Muscle of back (tissue), 11 donors: ENCODE data around the gene APOA5. TPM values are rescaled to one million over a fixed set of nuclear protein-coding genes. Genes with fewer than 3 reads are reported as not detected.

Experiments
- DNase-seq, 3 donors: peaks; one replicate each; pipeline versions ENCODE4 v3.0.0 to v3.0.0-alpha.2; 2013
- polyA plus RNA-seq, 10 donors: library from polyadenylated mRNA; unstranded; fragments of 120-200 nt; gene quantifications; one replicate each; pipeline ENCODE4 v1.2.1, GENCODE V29; 2013; ENCODE audit not compliant: insufficient read length in 10 of 10

Gene APOA5
- polyA plus RNA-seq, 10 donors = not detected

- no peak for DNase-seq
Observed at GRCh38 chr11:116800610-116801009, 8.9 kb upstream of the APOA5 start.

- no peak for DNase-seq
Observed at GRCh38 chr11:116798368-116798767, 6.7 kb upstream of the APOA5 start.

- DNase-seq = no peak
Observed at GRCh38 chr11:116797816-116798215, 6.1 kb upstream of the APOA5 start.

- no peak for DNase-seq
Observed at GRCh38 chr11:116796548-116796947, 4.9 kb upstream of the APOA5 start.

- DNase-seq = no peak
Observed at GRCh38 chr11:116794851-116795250, 3.2 kb upstream of the APOA5 start.

GRCh38 chr11:116793772-116794097, 2.1 kb upstream of the APOA5 start:
- DNase-seq = peak in 1 of 3 donors; percentile 8

GRCh38 chr11:116792869-116793771, 1.4 kb upstream of the APOA5 start:
- DNase-seq = peak in 1 of 3 donors; percentile 38

- no peak for DNase-seq
Observed at GRCh38 chr11:116792144-116792868, 627 bp upstream of the APOA5 start.

GRCh38 chr11:116791002-116791812, 472 bp downstream of the APOA5 start:
- DNase-seq = peak; percentile 45 to 78 (median 68)

GRCh38 chr11:116790167-116791001, 1.3 kb downstream of the APOA5 start:
- DNase-seq = peak in 1 of 3 donors; percentile 14

- DNase-seq = no peak
Observed at GRCh38 chr11:116788975-116789374, 2.7 kb downstream of the APOA5 start.

GRCh38 chr11:116788534-116788933, 3.1 kb downstream of the APOA5 start:
- peak in 1 of 3 donors; percentile 7 for DNase-seq

- DNase-seq = peak; percentile 69 to 94 (median 88)
Observed at GRCh38 chr11:116787786-116788486, 3.7 kb downstream of the APOA5 start, which contains the start of gene ZPR1. Gene ZPR1, minus strand, starts transcription at chr11:116788023. Its CDS starts 33 bp downstream, at chr11:116787990.

- DNase-seq = no peak
Observed at GRCh38 chr11:116787436-116787785, 4.3 kb downstream of the APOA5 start.

GRCh38 chr11:116786966-116787365, 4.7 kb downstream of the APOA5 start:
- no peak for DNase-seq

GRCh38 chr11:116786326-116786725, 5.4 kb downstream of the APOA5 start:
- no peak for DNase-seq

- DNase-seq = no peak
Observed at GRCh38 chr11:116782728-116783127, 9.0 kb downstream of the APOA5 start.

- no peak for DNase-seq
Observed at GRCh38 chr11:116778556-116778955, 13.1 kb downstream of the APOA5 start.

- DNase-seq = no peak
Observed at GRCh38 chr11:116777056-116777455, 14.6 kb downstream of the APOA5 start.

GRCh38 chr11:116776522-116776984, 15.1 kb downstream of the APOA5 start:
- no peak for DNase-seq
